Measurements from ENCODE around the gene CYP24A1.

DNA sequence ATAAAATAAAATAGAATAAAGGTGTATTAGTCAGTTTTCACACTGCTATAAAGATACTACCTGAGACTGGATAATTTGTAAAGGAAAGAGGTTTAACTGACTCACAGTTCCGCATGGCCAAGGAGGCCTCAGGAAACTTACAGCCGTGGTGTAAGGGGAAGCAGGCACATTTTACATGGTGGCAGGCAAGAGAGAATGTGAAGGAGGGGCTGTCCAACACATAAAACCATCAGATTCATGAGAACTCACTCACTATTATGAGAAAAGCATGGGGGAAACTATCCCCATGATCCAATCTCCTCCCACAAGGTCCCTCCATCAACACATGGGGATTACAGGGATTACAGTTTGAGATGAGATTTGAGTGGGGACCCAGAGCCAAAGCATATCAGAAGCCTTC, 62.3 kb downstream of the CYP24A1 start:
- TF ChIP-seq, protein P1, sequence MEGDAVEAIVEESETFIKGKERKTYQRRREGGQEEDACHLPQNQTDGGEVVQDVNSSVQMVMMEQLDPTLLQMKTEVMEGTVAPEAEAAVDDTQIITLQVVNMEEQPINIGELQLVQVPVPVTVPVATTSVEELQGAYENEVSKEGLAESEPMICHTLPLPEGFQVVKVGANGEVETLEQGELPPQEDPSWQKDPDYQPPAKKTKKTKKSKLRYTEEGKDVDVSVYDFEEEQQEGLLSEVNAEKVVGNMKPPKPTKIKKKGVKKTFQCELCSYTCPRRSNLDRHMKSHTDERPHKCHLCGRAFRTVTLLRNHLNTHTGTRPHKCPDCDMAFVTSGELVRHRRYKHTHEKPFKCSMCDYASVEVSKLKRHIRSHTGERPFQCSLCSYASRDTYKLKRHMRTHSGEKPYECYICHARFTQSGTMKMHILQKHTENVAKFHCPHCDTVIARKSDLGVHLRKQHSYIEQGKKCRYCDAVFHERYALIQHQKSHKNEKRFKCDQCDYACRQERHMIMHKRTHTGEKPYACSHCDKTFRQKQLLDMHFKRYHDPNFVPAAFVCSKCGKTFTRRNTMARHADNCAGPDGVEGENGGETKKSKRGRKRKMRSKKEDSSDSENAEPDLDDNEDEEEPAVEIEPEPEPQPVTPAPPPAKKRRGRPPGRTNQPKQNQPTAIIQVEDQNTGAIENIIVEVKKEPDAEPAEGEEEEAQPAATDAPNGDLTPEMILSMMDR (IDR thresholded peaks at IDR 0.05; ENCODE audit: insufficient read depth, low read depth, low read length), result no peak
- no peak for TF ChIP-seq EZH2 (IDR thresholded peaks at IDR 0.05; ENCODE audit: insufficient read depth, low read length)
